22Rv1 (cell line): ENCODE results near the gene NLN.

Experiments used
- CTCF ChIP-seq: fragments of 450-650 bp; IDR thresholded peaks from 2 replicates; pipeline ENCODE4 v1.5.1; 2017; ENCODE audit warnings: mild to moderate bottlenecking
- ZFX ChIP-seq: fragments of 450-650 bp; IDR thresholded peaks from 2 replicates; pipeline ENCODE4 v1.6.1; 2017; ENCODE audit warnings: antibody characterized with exemption, borderline replicate concordance

- TF ChIP-seq CTCF (no peak), ZFX (no peak)
Observed at GRCh38 chr5:65856520-65856919, 134.5 kb downstream of the NLN start.
